GM08714 (cell line): Measurements from ENCODE around the gene EDN2.

ENCODE experiments used
- H3K4me3 ChIP-seq: fragments of 200-500 bp; sonication (Bioruptor generic); 2 replicates; pipeline ENCODE4 v1.5.1; 2014; ENCODE audit warnings: mild to moderate bottlenecking, low read length, inconsistent platforms
- ZNF274 ChIP-seq: IDR thresholded peaks from 2 replicates; pipeline ENCODE4 v1.6.1; 2012; ENCODE audit warnings: mild to moderate bottlenecking, low read depth, low read length

EDN2 gene

GRCh38 chr1:41484402-41485241, at the start of gene EDN2:
EDN2 (minus strand) TSS chr1:41484683; CDS start chr1:41484601, 82 bp downstream.
- no peak within 1 kb of the TSS for H3K4me3 ChIP-seq
- TF ChIP-seq ZNF274 = no peak

GRCh38 chr1:41533731-41534080, 49.2 kb upstream of the EDN2 start:
- no peak for TF ChIP-seq ZNF274
- H3K4me3 ChIP-seq = no peak overlapping the region

GRCh38 chr1:41533016-41533730, 48.7 kb upstream of the EDN2 start:
- TF ChIP-seq ZNF274 = no peak
- H3K4me3 ChIP-seq = no peak overlapping the region

GRCh38 chr1:41532206-41532975, 47.9 kb upstream of the EDN2 start:
- no peak overlapping the region for H3K4me3 ChIP-seq
- no peak for TF ChIP-seq ZNF274

GRCh38 chr1:41530411-41530810, 45.9 kb upstream of the EDN2 start:
- no peak for TF ChIP-seq ZNF274
- H3K4me3 ChIP-seq = no peak overlapping the region

- no peak for TF ChIP-seq ZNF274
- no peak overlapping the region for H3K4me3 ChIP-seq
Measured at GRCh38 chr1:41529621-41530395, 45.3 kb upstream of the EDN2 start.

GRCh38 chr1:41528726-41529605, 44.5 kb upstream of the EDN2 start:
- no peak overlapping the region for H3K4me3 ChIP-seq
- TF ChIP-seq ZNF274 = no peak

GRCh38 chr1:41528106-41528505, 43.6 kb upstream of the EDN2 start:
- H3K4me3 ChIP-seq = no peak overlapping the region
- TF ChIP-seq ZNF274 = no peak

- H3K4me3 ChIP-seq = no peak overlapping the region
- no peak for TF ChIP-seq ZNF274
Measured at GRCh38 chr1:41526956-41527561, 42.6 kb upstream of the EDN2 start.

GRCh38 chr1:41525891-41526587, 41.6 kb upstream of the EDN2 start:
- TF ChIP-seq ZNF274 = no peak
- no peak overlapping the region for H3K4me3 ChIP-seq

GRCh38 chr1:41524676-41525675, 40.5 kb upstream of the EDN2 start:
- no peak overlapping the region for H3K4me3 ChIP-seq
- no peak for TF ChIP-seq ZNF274
